ENCODE results near the gene KYNU.

The KYNU gene

DNA sequence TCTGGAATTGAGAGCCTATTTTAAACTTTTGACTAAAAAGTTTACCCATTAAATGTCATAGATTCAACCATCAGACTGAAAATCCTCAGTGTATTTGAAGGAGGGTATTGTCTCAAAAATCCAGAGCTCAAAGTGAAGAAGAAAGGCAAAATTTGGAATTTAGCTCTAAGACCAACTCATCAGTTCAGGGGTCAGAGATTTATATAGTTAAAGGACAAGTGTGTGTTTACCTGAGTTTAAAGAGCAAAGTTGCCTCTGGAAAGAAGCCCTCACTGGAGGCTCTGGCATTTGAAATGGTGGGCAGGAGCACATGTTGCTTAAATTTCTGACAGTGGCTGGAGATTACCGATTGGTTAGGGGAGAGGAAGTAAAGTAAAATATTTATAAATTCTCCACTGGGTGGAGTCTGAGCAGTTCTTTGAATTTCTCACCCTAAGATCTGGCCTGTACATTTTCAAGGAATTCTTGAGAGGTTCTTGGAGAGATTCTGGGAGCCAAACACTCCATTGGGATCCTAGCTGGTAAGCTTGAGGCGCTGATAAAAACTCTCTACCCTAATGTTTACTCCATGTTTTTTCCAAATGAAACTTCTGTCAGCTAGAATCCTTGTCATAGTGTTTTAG, at the start of gene KYNU:
TSS of gene KYNU (plus strand) at position 449 of the 623 bp plus-strand sequence. CDS start 7,704 bp downstream, outside the sequence.
- Mint-ChIP-seq H3K4me1 (ENCODE audit: low read depth) (peaks cover 69% of the 10 kb centered on the region), H3K4me3 (peak within 1 kb of the TSS; percentile 70), H3K27ac (peak within 1 kb of the TSS; percentile 82), H3K9me3 (peaks cover 7% of the 10 kb centered on the region), H3K27me3 (no peaks in the 10 kb centered on the region), H3K36me3 (ENCODE audit: low read depth) (peaks cover 26% of the 10 kb centered on the region)
- intact Hi-C loops (cut with micrococcal nuclease): no loop called here

DNA sequence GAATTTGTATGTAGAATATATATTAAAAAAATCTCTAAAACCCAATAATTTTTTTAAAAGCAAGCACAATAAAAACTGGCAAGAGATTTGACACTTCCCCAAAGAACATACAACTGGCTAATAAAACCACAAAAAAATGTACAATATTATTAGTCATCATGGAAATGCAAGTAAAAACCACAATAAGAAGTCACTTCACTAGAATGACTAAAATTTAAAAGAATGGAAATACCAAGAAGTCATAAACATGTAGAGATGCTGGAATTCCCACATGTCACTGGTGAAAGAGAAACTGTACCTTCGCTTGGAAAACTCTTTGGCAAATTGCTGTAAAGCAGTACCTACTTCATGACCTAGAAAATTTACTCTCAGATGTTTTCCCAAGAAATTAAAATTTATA, 43.4 kb upstream of the KYNU start:
- intact Hi-C loops (cut with micrococcal nuclease): no loop called here
- peak overlapping the region; percentile 4 for H3K4me3 Mint-ChIP-seq
- no peaks in the 10 kb centered on the region for H3K36me3 Mint-ChIP-seq (ENCODE audit: low read depth)
- H3K27me3 Mint-ChIP-seq: no peaks in the 10 kb centered on the region
- H3K27ac Mint-ChIP-seq: peak overlapping the region; percentile 37
- peaks cover 10% of the 10 kb centered on the region for H3K4me1 Mint-ChIP-seq (ENCODE audit: low read depth)
- H3K9me3 Mint-ChIP-seq: no peaks in the 10 kb centered on the region

DNA sequence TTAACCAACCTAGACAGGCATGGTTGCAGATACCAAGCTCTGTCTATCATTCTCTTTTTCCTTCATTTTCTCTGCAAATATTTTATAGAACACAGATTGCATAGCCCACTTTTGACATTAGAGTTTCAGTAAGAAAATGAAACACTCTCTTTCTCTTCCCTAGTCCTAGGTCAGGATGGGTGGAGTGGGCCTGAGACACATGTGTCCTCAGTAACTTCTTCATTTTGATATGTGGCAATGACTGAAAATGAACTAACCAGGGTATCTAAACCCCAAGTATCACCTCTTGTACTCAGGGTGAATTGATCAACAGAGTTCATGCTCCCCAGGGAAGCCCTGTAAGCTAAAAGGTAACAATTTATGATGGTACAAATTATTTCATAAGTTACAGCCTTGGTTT, 37.0 kb upstream of the KYNU start:
- H3K27ac Mint-ChIP-seq: no peak overlapping the region
- intact Hi-C loops (cut with micrococcal nuclease): no loop called here
- no peaks in the 10 kb centered on the region for H3K9me3 Mint-ChIP-seq
- peaks cover 12% of the 10 kb centered on the region for H3K4me1 Mint-ChIP-seq (ENCODE audit: low read depth)
- no peaks in the 10 kb centered on the region for H3K27me3 Mint-ChIP-seq
- H3K4me3 Mint-ChIP-seq: no peak overlapping the region
- no peaks in the 10 kb centered on the region for H3K36me3 Mint-ChIP-seq (ENCODE audit: low read depth)

DNA sequence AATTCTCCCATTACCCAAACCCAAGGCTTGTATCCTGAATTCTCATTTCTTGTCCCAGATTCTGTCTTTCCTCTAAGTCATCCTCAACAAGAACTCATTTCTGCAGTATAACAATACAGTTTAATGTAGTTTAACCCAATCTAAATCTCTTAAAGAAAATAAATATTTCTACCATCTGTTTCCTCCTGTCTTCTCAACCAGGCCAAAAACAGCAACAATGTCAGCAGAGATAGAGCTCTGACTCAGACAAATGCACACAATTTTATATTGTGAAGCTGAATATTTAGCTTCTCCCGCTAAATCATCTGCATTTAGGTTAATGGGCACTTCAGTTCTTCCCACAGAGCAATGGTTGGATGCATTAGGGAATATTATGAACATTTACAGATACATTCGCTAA, 35.7 kb upstream of the KYNU start:
- intact Hi-C loops (cut with micrococcal nuclease): no loop called here
- Mint-ChIP-seq H3K27me3 (no peaks in the 10 kb centered on the region), H3K9me3 (no peaks in the 10 kb centered on the region), H3K36me3 (ENCODE audit: low read depth) (no peaks in the 10 kb centered on the region), H3K27ac (no peak overlapping the region), H3K4me3 (no peak overlapping the region), H3K4me1 (ENCODE audit: low read depth) (peaks cover 7% of the 10 kb centered on the region)

DNA sequence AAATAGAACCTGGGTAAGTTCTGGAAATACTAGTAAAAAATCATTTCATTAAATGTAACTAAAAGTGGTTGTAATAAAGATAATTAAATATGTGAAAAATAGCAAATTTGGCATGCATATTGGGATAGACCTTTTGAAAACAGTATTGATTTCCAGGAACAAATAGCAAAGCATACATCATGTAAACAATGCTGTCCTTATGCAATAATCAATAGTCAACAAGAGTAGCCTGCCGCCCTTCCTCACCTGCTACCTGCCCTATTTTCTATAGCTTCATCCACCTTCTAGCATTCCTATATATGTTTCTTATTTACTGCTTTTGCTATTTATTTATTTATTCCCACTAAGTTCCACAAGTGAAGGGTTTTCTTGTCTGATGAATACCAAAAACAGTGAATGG, 35.1 kb upstream of the KYNU start:
- Mint-ChIP-seq H3K9me3 (no peaks in the 10 kb centered on the region), H3K4me1 (ENCODE audit: low read depth) (peaks cover 7% of the 10 kb centered on the region), H3K4me3 (no peak overlapping the region), H3K36me3 (ENCODE audit: low read depth) (no peaks in the 10 kb centered on the region), H3K27me3 (no peaks in the 10 kb centered on the region), H3K27ac (no peak overlapping the region)
- intact Hi-C loops (cut with micrococcal nuclease): no loop called here

DNA sequence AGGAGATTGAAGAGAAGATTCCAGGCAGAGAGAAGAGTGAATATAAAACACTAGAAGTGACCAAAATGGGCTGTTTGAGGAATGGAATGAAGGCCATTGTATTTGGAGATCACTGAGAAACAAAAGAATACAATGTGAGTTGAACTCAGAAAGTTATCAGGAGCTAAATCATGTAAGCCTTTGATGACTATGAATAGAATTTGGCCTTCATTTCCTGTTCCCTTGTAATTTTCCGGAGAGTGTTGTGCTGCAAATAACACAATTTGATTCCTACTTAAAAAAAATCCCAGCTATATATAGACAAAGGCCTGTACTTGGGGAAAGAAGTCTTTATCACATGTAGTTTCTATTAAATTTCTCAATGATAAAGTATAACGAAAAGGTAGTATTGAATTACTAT, 33.7 kb upstream of the KYNU start:
- no peaks in the 10 kb centered on the region for H3K36me3 Mint-ChIP-seq (ENCODE audit: low read depth)
- intact Hi-C loops (cut with micrococcal nuclease): no loop called here
- no peak overlapping the region for H3K27ac Mint-ChIP-seq
- H3K27me3 Mint-ChIP-seq: no peaks in the 10 kb centered on the region
- H3K4me3 Mint-ChIP-seq: no peak overlapping the region
- peaks cover 7% of the 10 kb centered on the region for H3K4me1 Mint-ChIP-seq (ENCODE audit: low read depth)
- no peaks in the 10 kb centered on the region for H3K9me3 Mint-ChIP-seq

DNA sequence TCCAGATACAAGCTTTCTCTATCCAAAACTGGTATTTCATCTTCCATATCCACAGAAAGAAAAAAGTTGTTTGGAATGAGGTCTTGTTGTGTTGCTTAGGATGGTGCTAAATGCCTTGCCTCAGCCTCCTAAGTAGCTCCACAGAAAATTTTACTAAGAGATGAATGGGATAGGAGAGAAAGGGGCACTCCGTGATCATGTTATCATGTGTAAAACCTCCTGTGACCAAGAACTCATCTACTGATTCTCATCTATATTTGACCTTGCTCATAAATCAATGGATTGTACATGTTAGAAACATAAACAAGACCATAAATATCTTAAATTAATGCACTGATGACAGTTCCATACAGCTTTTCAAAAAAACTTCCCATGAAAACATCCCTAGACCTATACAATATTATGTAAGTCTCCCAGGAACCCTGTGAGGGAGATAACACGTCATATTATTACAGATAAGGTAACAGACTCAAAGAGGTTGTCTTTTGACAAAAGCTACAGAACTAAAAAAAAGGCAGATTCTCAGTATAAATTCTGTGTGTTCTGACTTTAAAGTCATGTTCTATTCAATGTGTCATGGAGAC, 29.3 kb upstream of the KYNU start:
- no peak overlapping the region for H3K27ac Mint-ChIP-seq

DNA sequence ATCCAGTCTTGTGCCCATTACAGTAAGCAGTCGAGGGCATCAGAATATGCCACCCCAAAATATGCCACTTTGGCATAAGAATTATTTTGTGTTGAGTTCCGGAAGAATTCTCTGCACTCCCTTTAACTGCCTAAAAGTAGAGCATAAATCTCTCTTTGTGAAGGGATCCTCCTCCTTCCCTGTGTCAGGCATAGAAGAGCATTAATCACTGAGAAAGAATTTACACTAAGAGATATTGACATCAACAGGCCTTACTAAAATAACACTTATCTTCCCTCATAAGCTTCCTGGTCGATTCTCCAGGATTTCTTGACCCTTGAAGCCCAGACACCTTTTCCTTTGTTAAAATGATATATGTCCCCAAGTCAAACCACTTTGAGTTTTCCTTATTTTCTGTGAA, 27.6 kb upstream of the KYNU start:
- Mint-ChIP-seq H3K36me3 (ENCODE audit: low read depth) (no peaks in the 10 kb centered on the region), H3K4me3 (no peak overlapping the region), H3K27ac (no peak overlapping the region), H3K9me3 (no peaks in the 10 kb centered on the region), H3K27me3 (no peaks in the 10 kb centered on the region), H3K4me1 (ENCODE audit: low read depth) (no peaks in the 10 kb centered on the region)
- intact Hi-C loops (cut with micrococcal nuclease): loop anchor here (5.0 kb wide), 1 partner anchor 428 kb away; no protein-coding TSS in a partner anchor

More for the DNA sequence above, 29.3 kb upstream of the KYNU start:
- intact Hi-C loops (cut with micrococcal nuclease): loop anchor here (5.0 kb wide), 1 partner anchor 426 kb away; no protein-coding TSS in a partner anchor
- H3K4me3 Mint-ChIP-seq: no peak overlapping the region
- H3K9me3 Mint-ChIP-seq: no peaks in the 10 kb centered on the region
- H3K36me3 Mint-ChIP-seq (ENCODE audit: low read depth): no peaks in the 10 kb centered on the region
- H3K27me3 Mint-ChIP-seq: no peaks in the 10 kb centered on the region
- no peaks in the 10 kb centered on the region for H3K4me1 Mint-ChIP-seq (ENCODE audit: low read depth)

DNA sequence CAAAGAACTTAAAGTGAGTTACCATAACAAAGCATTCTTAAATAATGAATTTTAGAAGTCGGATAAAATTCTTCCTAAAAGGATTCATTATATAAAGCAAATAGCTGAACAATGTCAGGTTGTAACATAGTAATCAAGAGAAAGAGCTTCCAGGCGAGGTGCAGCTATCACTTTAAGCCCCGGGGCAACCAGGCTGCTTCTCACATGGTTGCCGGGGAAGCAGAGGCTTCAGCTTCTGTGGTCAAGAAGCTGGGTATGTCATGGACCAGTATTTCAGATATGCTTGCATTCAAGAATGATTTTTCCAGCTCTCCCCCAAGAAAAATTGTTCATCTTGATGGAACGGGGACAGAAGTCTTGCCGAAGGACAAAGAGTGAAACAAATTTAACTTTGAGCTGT, 23.6 kb upstream of the KYNU start:
- H3K27me3 Mint-ChIP-seq: no peaks in the 10 kb centered on the region

DNA sequence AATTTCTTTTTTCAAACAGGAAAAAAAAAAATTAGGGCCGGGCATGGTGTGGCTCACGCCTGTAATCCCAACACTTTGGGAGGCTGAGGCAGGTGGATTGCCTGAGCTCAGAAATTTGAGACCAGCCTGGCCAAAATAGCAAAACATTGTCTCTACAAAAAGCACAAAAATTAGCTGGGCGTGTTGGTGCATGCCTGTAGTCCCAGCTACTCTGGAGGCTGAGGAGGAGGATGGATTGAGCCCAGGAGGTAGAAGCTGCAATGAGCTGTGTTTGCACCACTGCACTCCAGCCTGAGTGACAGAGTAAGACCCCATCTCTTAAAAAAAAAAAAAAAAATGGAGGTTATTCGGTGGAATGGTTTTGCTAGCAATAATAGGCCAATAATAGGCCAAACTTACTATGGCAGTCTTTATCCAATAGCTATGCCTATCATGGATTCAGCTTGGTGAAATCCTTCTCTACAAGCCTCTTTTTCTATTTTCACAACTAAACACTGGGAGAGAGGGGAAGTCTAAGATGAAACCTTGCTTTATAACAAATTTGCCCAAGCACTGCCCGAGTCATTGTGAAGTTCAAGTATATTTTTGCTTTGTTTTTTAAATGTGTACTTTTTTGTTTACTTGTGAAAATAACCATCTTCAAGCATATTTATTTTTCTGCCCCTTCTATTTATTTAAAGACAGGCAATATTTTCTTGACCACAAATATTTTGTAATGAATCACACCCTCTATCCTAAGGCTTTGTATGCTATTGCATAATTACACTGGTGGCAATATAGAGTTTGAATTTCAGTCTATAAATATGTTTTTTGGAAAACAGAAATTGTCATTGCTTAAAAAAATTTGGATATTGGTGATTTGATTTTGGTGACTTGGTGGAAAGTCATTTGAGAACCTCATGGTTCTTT, 20.0 kb upstream of the KYNU start:
- peaks cover 19% of the 10 kb centered on the region for H3K4me1 Mint-ChIP-seq (ENCODE audit: low read depth)
- no peak overlapping the region for H3K4me3 Mint-ChIP-seq
- H3K36me3 Mint-ChIP-seq (ENCODE audit: low read depth): no peaks in the 10 kb centered on the region
- no peaks in the 10 kb centered on the region for H3K27me3 Mint-ChIP-seq
- intact Hi-C loops (cut with micrococcal nuclease): no loop called here
- no peaks in the 10 kb centered on the region for H3K9me3 Mint-ChIP-seq
- H3K27ac Mint-ChIP-seq: peak overlapping the region; percentile 20

More for the DNA sequence above, 23.6 kb upstream of the KYNU start:
- intact Hi-C loops (cut with micrococcal nuclease): no loop called here
- no peak overlapping the region for H3K4me3 Mint-ChIP-seq
- peaks cover 12% of the 10 kb centered on the region for H3K4me1 Mint-ChIP-seq (ENCODE audit: low read depth)
- H3K27ac Mint-ChIP-seq: no peak overlapping the region
- no peaks in the 10 kb centered on the region for H3K36me3 Mint-ChIP-seq (ENCODE audit: low read depth)
- no peaks in the 10 kb centered on the region for H3K9me3 Mint-ChIP-seq

DNA sequence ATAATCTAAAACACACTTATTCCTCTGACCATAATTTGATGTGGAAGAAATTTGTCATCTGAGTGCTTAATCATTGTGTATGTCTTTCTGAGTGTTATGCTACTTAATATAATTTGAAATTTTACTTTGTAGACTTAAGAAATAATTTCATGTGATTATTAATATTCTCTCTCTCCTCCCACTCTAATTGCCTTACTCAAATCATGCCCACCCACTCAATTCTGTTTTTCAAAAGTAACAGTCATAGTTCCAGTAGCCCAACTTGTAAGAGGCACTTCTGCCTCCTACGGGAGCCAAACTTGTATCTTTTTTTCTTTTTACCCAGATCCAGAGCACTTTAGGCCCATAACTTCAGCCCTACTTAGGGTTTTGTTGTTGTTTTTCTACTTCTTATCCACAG, 18.5 kb upstream of the KYNU start:
- no peak overlapping the region for H3K4me3 Mint-ChIP-seq
- H3K4me1 Mint-ChIP-seq (ENCODE audit: low read depth): peaks cover 31% of the 10 kb centered on the region
- no peaks in the 10 kb centered on the region for H3K27me3 Mint-ChIP-seq
- H3K9me3 Mint-ChIP-seq: no peaks in the 10 kb centered on the region
- intact Hi-C loops (cut with micrococcal nuclease): no loop called here
- no peaks in the 10 kb centered on the region for H3K36me3 Mint-ChIP-seq (ENCODE audit: low read depth)
- peak overlapping the region; percentile 3 for H3K27ac Mint-ChIP-seq

DNA sequence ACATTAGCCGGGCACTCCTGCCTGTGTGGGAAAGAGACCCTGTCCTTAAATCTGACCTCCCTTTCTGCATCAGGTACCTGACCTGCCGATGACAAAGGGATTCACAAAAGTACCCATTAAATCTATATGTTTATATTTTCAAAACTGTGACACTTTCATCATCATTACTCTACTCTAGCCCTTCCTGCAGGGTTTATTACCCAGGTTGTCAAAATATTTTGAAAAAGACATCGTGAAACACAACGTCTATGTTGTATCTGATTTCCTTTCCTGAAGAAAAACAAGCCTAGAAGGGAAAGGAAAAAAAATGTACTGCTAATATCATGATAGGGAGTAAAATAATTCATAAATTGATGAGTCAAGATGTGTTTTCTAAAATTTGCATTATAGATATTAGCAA, 15.2 kb upstream of the KYNU start:
- H3K36me3 Mint-ChIP-seq (ENCODE audit: low read depth): no peaks in the 10 kb centered on the region
- intact Hi-C loops (cut with micrococcal nuclease): no loop called here
- H3K27ac Mint-ChIP-seq: no peak overlapping the region
- no peaks in the 10 kb centered on the region for H3K9me3 Mint-ChIP-seq
- no peaks in the 10 kb centered on the region for H3K27me3 Mint-ChIP-seq
- H3K4me3 Mint-ChIP-seq: no peak overlapping the region
- H3K4me1 Mint-ChIP-seq (ENCODE audit: low read depth): peaks cover 51% of the 10 kb centered on the region

DNA sequence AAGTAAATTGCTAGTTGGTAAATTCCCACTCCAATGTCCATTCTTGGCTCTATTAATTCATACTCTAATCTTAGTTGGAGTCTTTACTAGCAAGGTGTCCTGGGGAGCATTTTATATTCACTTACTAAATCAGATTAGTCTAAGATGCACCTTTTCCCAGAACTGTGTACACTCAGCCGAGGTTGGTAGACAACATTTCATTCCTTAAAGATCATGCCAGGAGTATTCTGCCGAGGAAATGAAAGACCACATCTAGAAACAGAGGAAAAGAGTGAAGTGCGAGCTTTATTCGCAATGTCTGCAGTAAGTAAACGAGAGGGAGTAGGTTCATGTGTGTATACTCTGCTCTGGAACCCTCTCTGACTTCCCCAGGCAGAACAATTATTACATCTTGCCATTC, 14.6 kb upstream of the KYNU start:
- Mint-ChIP-seq H3K9me3 (no peaks in the 10 kb centered on the region), H3K36me3 (ENCODE audit: low read depth) (no peaks in the 10 kb centered on the region), H3K27me3 (no peaks in the 10 kb centered on the region), H3K27ac (no peak overlapping the region), H3K4me3 (no peak overlapping the region), H3K4me1 (ENCODE audit: low read depth) (peaks cover 55% of the 10 kb centered on the region)
- intact Hi-C loops (cut with micrococcal nuclease): no loop called here

DNA sequence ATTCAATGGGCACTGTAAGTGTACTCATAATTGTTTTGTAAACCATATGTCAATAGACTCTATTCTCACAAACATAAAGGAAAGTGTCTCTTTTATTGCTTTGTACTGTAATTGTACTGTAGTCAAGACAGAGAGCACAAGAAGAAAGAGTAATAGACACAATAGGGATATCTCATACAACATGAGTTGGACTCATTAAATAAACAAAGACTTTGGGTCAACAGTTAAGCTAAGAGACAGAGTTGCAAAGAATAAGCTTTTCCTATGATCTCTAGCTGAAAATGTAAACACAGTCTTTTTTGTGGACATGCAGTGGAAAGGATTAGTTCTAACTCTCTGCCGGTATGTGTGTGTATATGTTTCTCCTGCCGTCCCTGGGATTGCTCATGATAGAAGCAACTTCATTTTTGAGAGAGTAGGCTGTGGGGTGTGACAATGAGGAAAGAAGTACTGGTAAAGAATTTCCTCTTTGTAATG, 13.9 kb upstream of the KYNU start:
- H3K27ac Mint-ChIP-seq: peak overlapping the region; percentile 76
- intact Hi-C loops (cut with micrococcal nuclease): no loop called here

More for the DNA sequence above, 13.9 kb upstream of the KYNU start:
- Mint-ChIP-seq H3K27me3 (no peaks in the 10 kb centered on the region), H3K9me3 (no peaks in the 10 kb centered on the region), H3K36me3 (ENCODE audit: low read depth) (no peaks in the 10 kb centered on the region), H3K4me3 (peak overlapping the region; percentile 48), H3K4me1 (ENCODE audit: low read depth) (peaks cover 55% of the 10 kb centered on the region)
